Ishikawa (cell line): Measurements from ENCODE around the gene TFR2.
A peak's percentile ranks its signal among the peaks of the same experiment; 100 is the strongest.

ENCODE experiments used
- CEBPB ChIP-seq: IDR thresholded peaks from 2 replicates; pipeline ENCODE4 v1.6.1; 2012
- CREB1 ChIP-seq: IDR thresholded peaks from 2 replicates; pipeline ENCODE4 v1.6.1; 2012; ENCODE audit warnings: low read depth
- EGR1 ChIP-seq: IDR thresholded peaks from 2 replicates; pipeline ENCODE4 v1.6.1; 2012
- EP300 ChIP-seq: IDR thresholded peaks from 2 replicates; pipeline ENCODE4 v1.6.1; 2012; ENCODE audit warnings: borderline replicate concordance
- MAX ChIP-seq: IDR thresholded peaks from 2 replicates; pipeline ENCODE4 v1.6.1; 2012
- NFIC ChIP-seq: IDR thresholded peaks from 2 replicates; pipeline ENCODE4 v1.6.1; 2012
- RAD21 ChIP-seq: IDR thresholded peaks from 2 replicates; pipeline ENCODE4 v1.6.1; 2012; ENCODE audit warnings: low read depth
- REST ChIP-seq: IDR thresholded peaks from 2 replicates; pipeline ENCODE4 v1.6.1; 2012; ENCODE audit warnings: low read depth, mild to moderate bottlenecking
- TAF1 ChIP-seq: IDR thresholded peaks from 2 replicates; pipeline ENCODE4 v1.6.1; 2012; ENCODE audit warnings: low read depth, mild to moderate bottlenecking
- ZBTB7A ChIP-seq: IDR thresholded peaks from 2 replicates; pipeline ENCODE4 v1.6.1; 2012; ENCODE audit warnings: low read depth

- TF ChIP-seq EP300 (no peak), RAD21 (no peak), MAX (no peak), TAF1 (no peak), EGR1 (peak; percentile 48), CEBPB (no peak), CREB1 (no peak), REST (no peak), NFIC (no peak), ZBTB7A (0 out of 2 replicates have a peak, but pooled peaks have one; percentile 70)
These were observed 34.4 kb upstream of the TFR2 start for GRCh38 chr7:100675581-100676350.
